Adrenal gland (tissue), 12 donors: ENCODE results near the gene C19orf47. TPM values are rescaled to one million over a fixed set of nuclear protein-coding genes. Genes with fewer than 3 reads are reported as not detected.

Experiments used
- DNase-seq, 7 donors: peaks; one replicate each; pipeline ENCODE4 v3.0.0-alpha.2; 2019 to 2020
- H3K27ac ChIP-seq, 5 donors: fragments of 200-600 bp; sonication (generic) in 4 of 5; 1 replicate in 3 of 5; 2 replicates in 2 of 5; pipeline versions ENCODE4 v1.5.1 to v1.8.0; 2016 to 2020; ENCODE audit warnings: mild to moderate bottlenecking in 1 of 5
- H3K27me3 ChIP-seq: fragments of 200-600 bp; 2 replicates; pipeline ENCODE4 v1.8.0; 2021
- H3K36me3 ChIP-seq, 2 donors: fragments of 200-600 bp; replicated peaks in 1 of 2; 1 replicate in 1 of 2; 2 replicates in 1 of 2; pipeline versions ENCODE4 v1.5.1 to v1.8.0; 2018 to 2022
- H3K4me1 ChIP-seq, 2 donors: fragments of 200-600 bp; replicated peaks in 1 of 2; 1 replicate in 1 of 2; 2 replicates in 1 of 2; pipeline versions ENCODE4 v1.5.1 to v1.8.0; 2018 to 2021
- H3K4me3 ChIP-seq, 4 donors: fragments of 200-600 bp; sonication (generic) in 3 of 4; one replicate each; pipeline ENCODE4 v1.5.1; 2016 to 2018
- H3K9me3 ChIP-seq, 3 donors: fragments of 200-600 bp; sonication (generic) in 1 of 3; replicated peaks in 1 of 3; 1 replicate in 2 of 3; 2 replicates in 1 of 3; pipeline versions ENCODE4 v1.5.1 to v1.8.0; 2016 to 2021
- CTCF ChIP-seq, 6 experiments: fragments of 450-650 bp in 4 of 6; fragments of 200-600 bp in 2 of 6; sonication (generic) in 1 of 6; IDR thresholded peaks; 1 replicate in 5 of 6; 2 replicates in 1 of 6; pipeline versions ENCODE4 v1.5.1 to v1.8.0; 2016 to 2021; ENCODE audit warnings: antibody characterized with exemption in 6 of 6, mild to moderate bottlenecking in 2 of 6, moderate library complexity in 1 of 6
- POLR2A ChIP-seq, 2 donors: fragments of 450-650 bp; IDR thresholded peaks; one replicate each; pipeline ENCODE4 v1.6.1; 2017; ENCODE audit warnings: antibody characterized with exemption in 2 of 2, mild to moderate bottlenecking in 2 of 2, moderate library complexity in 1 of 2
- WGBS, 4 donors: extraction: QIAGEN DNeasy Blood & Tissue Kit in 2 of 4; methylation state at CpG; one replicate each; pipeline versions ENCODE4 v1.1.5 to v1.1.7; 2013 to 2017; 5-methylcytosine and 5-hydroxymethylcytosine counted together
- intact Hi-C, 2 donors: fragments of 100-400 bp; cut with DNase I; formaldehyde crosslinking; loops; one replicate each; pipeline versions ENCODE4 v1.14.1 to v1.15.0; 2022 to 2023
- polyA plus RNA-seq, 3 donors: library from polyadenylated mRNA; stranded (reverse); fragments of 200-250 nt in 2 of 3; fragments of 350-450 nt in 1 of 3; fragmentation: Illumina TruSeq in 1 of 3; extraction: RNeasy Lipid Tissue Mini Kit (QIAGEN cat#74804) in 1 of 3; gene quantifications; one replicate each; pipeline ENCODE4 v1.2.3, GENCODE V29; 2013 to 2014
- total RNA-seq, 9 donors: library from RNA; depleted of rRNA in 4 of 9; stranded (reverse); fragments of >200 nt in 4 of 9; fragments of 120-200 nt in 1 of 9; fragmentation: NEBNext Ultra II Directional in 1 of 9; extraction: Animal tissue kit (Norgen Biotek cat#: 25700) in 1 of 9; gene quantifications; one replicate each; pipeline versions ENCODE4 v1.1.0 to v1.2.4, GENCODE V29; 2013 to 2023
- donor health status: healthy with polysubstance abuse.
- donor health status: Bipolar disorder and iron deficiency.
- donor health status: DM: yes; HTN: yes; CAD: no.
- donor health status: DM: no; HTN: no; CAD: no.
- donor health status: DM: no; HTN: no; CAD: no.
- donor health status: DM: yes; HTN: yes; CAD: no.

The C19orf47 gene
- total and polyA plus RNA-seq, 12 donors: 7.0 to 20.9 (median 14.6) TPM

DNA sequence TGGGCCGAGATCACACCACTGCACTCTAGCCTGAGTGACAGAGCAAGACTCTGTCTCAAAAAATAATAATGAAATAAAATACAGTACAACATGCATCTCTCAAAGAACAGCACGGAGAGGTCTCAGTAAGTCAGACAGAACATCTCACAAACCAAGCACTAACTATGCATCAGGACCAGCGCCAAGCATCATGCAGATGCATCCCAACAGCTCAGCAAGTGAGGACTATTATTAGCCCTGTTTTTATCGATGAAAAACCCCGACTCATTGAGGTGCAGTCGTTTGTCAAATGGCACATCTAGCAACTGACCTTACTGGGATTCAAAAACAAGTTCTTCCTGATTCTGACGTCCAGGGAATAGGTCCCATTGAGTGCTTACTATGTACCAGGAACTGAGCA, 3.8 kb downstream of the C19orf47 start:
- no peak overlapping the region for H3K27ac ChIP-seq
- intact Hi-C loops: no loop called here
- H3K36me3 ChIP-seq: no peaks in the 10 kb centered on the region
- H3K9me3 ChIP-seq: no peaks in the 10 kb centered on the region
- no peak for DNase-seq
- H3K27me3 ChIP-seq: no peaks in the 10 kb centered on the region
- peaks cover 24 to 34% of the 10 kb centered on the region in 2 donors for H3K4me1 ChIP-seq
- TF ChIP-seq CTCF (IDR thresholded peaks at IDR 0.05) (no peak), POLR2A (IDR thresholded peaks at IDR 0.05) (no peak)
- H3K4me3 ChIP-seq: no peak overlapping the region
- WGBS, 4 donors: 58 to 83% (median 69%) methylated on average over 7 of the region's 7 CpGs

- intact Hi-C loops: no loop called here
These were observed 5.4 kb downstream of the C19orf47 start for GRCh38 chr19:40342644-40343311.

DNA sequence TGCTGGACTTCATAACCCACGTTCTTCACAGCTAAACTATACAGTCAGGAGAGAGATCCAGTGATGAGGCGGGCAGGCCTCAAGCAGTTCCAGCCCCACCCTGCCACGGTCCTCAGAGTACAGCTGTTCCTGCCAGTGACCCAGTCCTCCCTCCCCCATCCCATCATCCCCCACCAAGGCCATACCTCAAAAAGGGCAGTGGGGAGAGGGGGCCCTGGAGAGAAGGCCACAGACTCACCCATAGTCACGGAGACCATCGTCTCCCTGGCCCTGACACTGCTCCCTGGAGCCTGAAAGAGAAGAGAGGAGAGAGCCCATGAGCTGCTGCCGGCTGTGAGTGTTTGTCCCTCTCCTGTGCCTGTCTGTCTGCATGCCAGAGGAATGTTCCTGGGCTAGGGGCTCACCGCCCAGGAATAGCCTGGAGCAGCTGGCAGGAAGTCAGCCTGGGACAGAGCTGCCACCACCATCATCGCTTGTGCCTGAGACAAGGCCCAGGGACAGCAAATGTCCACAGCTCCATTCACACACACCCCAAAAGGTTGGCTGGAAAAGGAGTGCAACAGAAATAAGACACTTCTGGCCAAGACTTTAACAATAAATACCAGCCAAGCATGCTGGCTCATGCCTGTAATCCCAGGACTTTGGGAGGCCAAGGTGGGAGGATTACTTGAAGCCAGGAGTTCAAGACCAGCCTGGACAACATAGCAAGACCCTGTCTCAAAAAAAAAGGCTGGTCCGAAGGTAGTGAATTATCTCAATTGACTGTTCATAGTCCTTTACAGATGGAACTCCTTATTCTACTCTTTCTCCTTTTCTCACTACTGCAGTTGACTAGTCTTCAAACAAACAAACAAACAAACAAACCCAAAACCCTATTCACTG, 6.4 kb downstream of the C19orf47 start:
- TF ChIP-seq POLR2A (IDR thresholded peaks at IDR 0.05): peak in 1 of 2 donors; percentile 68
- TF ChIP-seq CTCF (IDR thresholded peaks at IDR 0.05): no peak
- peak overlapping the region in 4 of 5 donors; percentile 66 to 91 (median 72) for H3K27ac ChIP-seq
- peak in 6 of 7 donors; percentile 53 to 80 (median 69) for DNase-seq

More at GRCh38 chr19:40342644-40343311, 5.4 kb downstream of the C19orf47 start:
- no peak for DNase-seq
- Histone ChIP-seq H3K4me1 (peaks cover 21 to 29% of the 10 kb centered on the region in 2 donors), H3K27ac (peak overlapping the region in 4 of 5 donors; percentile 66 to 91 (median 72)), H3K27me3 (no peaks in the 10 kb centered on the region), H3K4me3 (no peak overlapping the region), H3K9me3 (no peaks in the 10 kb centered on the region), H3K36me3 (peaks cover 0 to 6% of the 10 kb centered on the region in 2 donors)
- WGBS, 4 donors: 77 to 88% (median 83%) methylated on average over 11 of the region's 11 CpGs
- TF ChIP-seq POLR2A (IDR thresholded peaks at IDR 0.05) (no peak), CTCF (IDR thresholded peaks at IDR 0.05) (no peak)

DNA sequence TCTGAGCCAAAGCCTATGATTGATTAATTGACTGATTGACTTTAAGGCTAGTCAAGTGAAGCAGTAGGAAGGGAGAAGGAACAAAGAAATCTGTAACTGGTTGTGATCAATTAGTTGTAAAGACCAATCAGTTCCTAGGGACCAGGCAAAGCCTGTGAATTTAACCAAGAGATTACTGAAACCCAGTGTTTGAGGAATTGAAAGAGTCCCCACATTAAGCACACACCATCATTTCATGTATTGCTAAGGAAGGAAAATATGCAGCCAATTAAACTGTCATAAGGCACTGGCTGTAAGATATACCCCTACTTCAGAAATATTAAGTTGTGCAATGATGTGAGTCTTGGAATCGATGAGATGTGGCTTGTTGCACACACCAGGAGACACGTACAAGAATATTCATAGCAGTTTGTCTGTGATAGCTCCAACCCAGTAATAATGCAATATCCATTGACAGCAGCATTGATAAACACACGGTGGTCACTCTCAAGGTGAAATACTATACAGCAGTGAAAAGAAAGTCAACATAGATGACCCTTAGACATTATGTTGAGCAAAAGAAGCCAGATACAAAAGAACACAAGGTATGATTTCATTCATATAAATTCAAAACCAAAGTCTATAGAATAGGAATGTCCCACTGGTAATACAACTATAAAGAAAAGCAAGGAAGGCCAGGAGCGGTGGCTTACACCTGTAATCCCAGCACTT, 9.0 kb downstream of the C19orf47 start:
- H3K27me3 ChIP-seq: no peaks in the 10 kb centered on the region
- WGBS, 4 donors: 88 to 93% (median 90%) methylated on average over 4 of the region's 4 CpGs
- no peak overlapping the region for H3K27ac ChIP-seq
- intact Hi-C loops: no loop called here
- H3K4me1 ChIP-seq: peaks cover 17 to 19% of the 10 kb centered on the region in 2 donors
- TF ChIP-seq POLR2A (IDR thresholded peaks at IDR 0.05) (no peak), CTCF (IDR thresholded peaks at IDR 0.05) (no peak)
- H3K36me3 ChIP-seq: peaks cover 0 to 14% of the 10 kb centered on the region in 2 donors
- H3K9me3 ChIP-seq: no peaks in the 10 kb centered on the region
- no peak overlapping the region for H3K4me3 ChIP-seq
- no peak for DNase-seq

More for the DNA sequence above, 6.4 kb downstream of the C19orf47 start:
- Histone ChIP-seq H3K4me1 (peaks cover 17 to 19% of the 10 kb centered on the region in 2 donors), H3K9me3 (no peaks in the 10 kb centered on the region), H3K4me3 (no peak overlapping the region), H3K36me3 (peaks cover 0 to 6% of the 10 kb centered on the region in 2 donors), H3K27me3 (no peaks in the 10 kb centered on the region)
- 45 to 61% (median 48%) methylated on average over 7 to 9 of the region's 9 CpGs for WGBS, 4 donors
- intact Hi-C loops: no loop called here
